A549 (cell line): ENCODE results near the gene PRKCQ. TPM values are rescaled to one million over a fixed set of nuclear protein-coding genes. Genes with fewer than 3 reads are reported as not detected.

Experiments
- ATAC-seq, 2 experiments: fragments of 200-7000 bp in 1 of 2; fragments of >200 bp in 1 of 2; cut with Nextera tagmentation in 1 of 2; cut with Tn5 transposase in 1 of 2; 3 replicates each; pipeline versions ENCODE4 v1.8.0 to v1.9.1; 2018 to 2020; ENCODE audit warnings: mild to moderate bottlenecking in 1 of 2, moderate library complexity in 1 of 2
- CTCF ChIA-PET: fragments of 300-600 bp; sonication (Branson Sonifier 250); formaldehyde crosslinking; extraction: SDS; loops from one replicate; lab custom pipeline; 2021; ENCODE audit warnings: antibody characterized with exemption, inconsistent platforms; lab: Yijun Ruan, JAX
- POLR2A ChIA-PET: fragments of 350-600 bp; formaldehyde crosslinking; extraction: SDS; loops from one replicate; lab custom pipeline; 2021; ENCODE audit warnings: antibody characterized with exemption, inconsistent platforms; lab: Yijun Ruan, JAX
- DNase-seq, 2 experiments: peaks; one replicate each; pipeline versions ENCODE4 v3.0.0 to v3.0.0-alpha.2; 2011 to 2016; ENCODE audit warnings: low read depth in 1 of 2, low spot score in 1 of 2
- FAIRE-seq: peaks from 2 replicates; lab custom pipeline; 2011; peaks lifted over from hg19 to GRCh38; lab: Jason Lieb, UNC
- H3K27ac ChIP-seq, 2 experiments: fragments of >200 bp; sonication (Bioruptor Twin); formaldehyde crosslinking; 3 replicates each; pipeline ENCODE4 v1.5.1; 2016 to 2017
- H3K4me1 ChIP-seq: fragments of >200 bp; sonication (Bioruptor Twin); formaldehyde crosslinking; 3 replicates; pipeline ENCODE4 v1.6.1; 2016
- H3K4me2 ChIP-seq: fragments of >200 bp; sonication (Bioruptor Twin); formaldehyde crosslinking; 3 replicates; pipeline ENCODE4 v1.6.1; 2016
- H3K4me3 ChIP-seq: fragments of >200 bp; sonication (Bioruptor Twin); formaldehyde crosslinking; 3 replicates; pipeline ENCODE4 v1.5.1; 2016
- H3K9me3 ChIP-seq: fragments of >200 bp; sonication (Bioruptor Twin); formaldehyde crosslinking; 3 replicates; pipeline ENCODE4 v1.6.1; 2016
- BHLHE40 ChIP-seq: IDR thresholded peaks from 2 replicates; pipeline ENCODE4 v1.6.1; 2012; ENCODE audit warnings: low read depth, low read length, inconsistent platforms
- CBX2 ChIP-seq: fragments of 200-600 bp; sonication (generic); IDR thresholded peaks from 2 replicates; pipeline ENCODE4 v1.6.1; 2016; ENCODE audit warnings: low read depth, mild to moderate bottlenecking, borderline replicate concordance
- CHD2 ChIP-seq: fragments of 150-350 bp; IDR thresholded peaks from 2 replicates; pipeline ENCODE4 v1.6.1; 2014; ENCODE audit warnings: low read length; ENCODE audit not compliant: partially characterized antibody
- CHD4 ChIP-seq: fragments of 200-600 bp; sonication (generic); IDR thresholded peaks from 2 replicates; pipeline ENCODE4 v1.6.1; 2016; ENCODE audit warnings: antibody characterized with exemption, mild to moderate bottlenecking, borderline replicate concordance
- ESRRA ChIP-seq: fragments of 150-350 bp; IDR thresholded peaks from 2 replicates; pipeline ENCODE4 v1.6.1; 2014; ENCODE audit warnings: mild to moderate bottlenecking, low read length, borderline replicate concordance
- FOSB ChIP-seq: fragments of 250-450 bp; sonication (Bioruptor Pico); IDR thresholded peaks from 2 replicates; pipeline ENCODE4 v1.5.0; 2020; ENCODE audit warnings: mild to moderate bottlenecking, moderate library complexity
- FOXS1 ChIP-seq: fragments of 250-450 bp; sonication (Bioruptor Pico); IDR thresholded peaks from 2 replicates; pipeline ENCODE4 v1.5.0; 2020; ENCODE audit warnings: mild to moderate bottlenecking, moderate library complexity
- GATA3 ChIP-seq: IDR thresholded peaks from 2 replicates; pipeline ENCODE4 v1.6.1; 2012; ENCODE audit warnings: borderline replicate concordance
- HOXA7 ChIP-seq: fragments of 250-450 bp; sonication (Bioruptor Pico); IDR thresholded peaks from 2 replicates; pipeline ENCODE4 v1.5.0; 2020; ENCODE audit warnings: mild to moderate bottlenecking, moderate library complexity
- KDM1A ChIP-seq: fragments of 200-600 bp; sonication (generic); IDR thresholded peaks from 2 replicates; pipeline ENCODE4 v1.6.1; 2016; ENCODE audit warnings: low read depth, mild to moderate bottlenecking
- KDM5A ChIP-seq: fragments of 200-600 bp; sonication (generic); IDR thresholded peaks from 2 replicates; pipeline ENCODE4 v1.6.1; 2016; ENCODE audit warnings: antibody characterized with exemption, mild to moderate bottlenecking
- MAZ ChIP-seq: fragments of 150-350 bp; IDR thresholded peaks from 2 replicates; pipeline ENCODE4 v1.6.1; 2014; ENCODE audit warnings: antibody characterized with exemption, low read depth, low read length, borderline replicate concordance
- NPAS2 ChIP-seq: fragments of 250-450 bp; sonication (Bioruptor Pico); IDR thresholded peaks from 2 replicates; pipeline ENCODE4 v1.8.0; 2022; ENCODE audit warnings: mild to moderate bottlenecking, moderate library complexity, borderline replicate concordance
- RAD21 ChIP-seq, 2 experiments: fragments of >200 bp in 1 of 2; sonication (Bioruptor Twin) in 1 of 2; formaldehyde crosslinking in 1 of 2; IDR thresholded peaks in 1 of 2; conservative IDR thresholded peaks in 1 of 2; 2 replicates in 1 of 2; 3 replicates in 1 of 2; pipeline ENCODE4 v1.6.1; 2012 to 2018; ENCODE audit warnings: inconsistent platforms in 1 of 2
- SMC3 ChIP-seq: fragments of >200 bp; sonication (Bioruptor Twin); formaldehyde crosslinking; IDR thresholded peaks from 3 replicates; pipeline ENCODE4 v1.6.1; 2018; ENCODE audit warnings: inconsistent platforms
- SREBF2 ChIP-seq: fragments of 450-650 bp; IDR thresholded peaks from 2 replicates; pipeline ENCODE4 v1.6.1; 2014; ENCODE audit warnings: mild to moderate bottlenecking, moderate library complexity
- TFCP2L1 ChIP-seq: fragments of 250-450 bp; sonication (Bioruptor Pico); IDR thresholded peaks from 2 replicates; pipeline ENCODE4 v1.5.0; 2021; ENCODE audit warnings: mild to moderate bottlenecking
- ZNF302 ChIP-seq: fragments of 250-450 bp; sonication (Bioruptor Pico); IDR thresholded peaks from 2 replicates; pipeline ENCODE4 v1.9.0; 2021; ENCODE audit warnings: inconsistent platforms, mild to moderate bottlenecking, moderate library complexity
- WGBS: methylation state at CpG from one replicate; pipeline ENCODE4 v1.1.6; 2017; ENCODE audit errors: missing lambda C conversion rate; 5-methylcytosine and 5-hydroxymethylcytosine counted together
- polyA plus RNA-seq, 4 experiments: library from polyadenylated mRNA; depleted of rRNA in 3 of 4; stranded (reverse); fragments of >200 nt; fragmentation: RNase III in 1 of 4; extraction: RNeasy Plus Mini Kit Qiagen cat#74134 plus additional on column Dnase treatment in 1 of 4; gene quantifications; 2 replicates in 3 of 4; 3 replicates in 1 of 4; pipeline ENCODE4 v1.2.3, GENCODE V29; 2011 to 2017
- TF ChIP-seq, protein P1 (sequence below): IDR thresholded peaks from 2 replicates; pipeline ENCODE4 v1.6.1; 2012
- TF ChIP-seq, protein P2 (sequence below): fragments of 250-450 bp; sonication (Bioruptor Pico); IDR thresholded peaks from 2 replicates; pipeline ENCODE4 v1.5.0; 2021; ENCODE audit warnings: mild to moderate bottlenecking, moderate library complexity, borderline replicate concordance
- TF ChIP-seq, protein P3 (sequence below): fragments of 450-650 bp; IDR thresholded peaks from 2 replicates; pipeline ENCODE4 v1.6.1; 2014; ENCODE audit warnings: antibody characterized with exemption
- TF ChIP-seq, protein P4 (sequence below): fragments of >200 bp; sonication (Bioruptor Twin); formaldehyde crosslinking; IDR thresholded peaks from 3 replicates; pipeline ENCODE4 v1.5.1; 2016
- TF ChIP-seq, protein P5 (sequence below): fragments of 250-450 bp; sonication (Bioruptor Pico); IDR thresholded peaks from 2 replicates; pipeline ENCODE4 v1.5.0; 2020; ENCODE audit warnings: low read depth, mild to moderate bottlenecking, moderate library complexity

The PRKCQ gene
- polyA plus RNA-seq, 2 of the 4 experiments (the other 2 are of a cell fraction) = 3.7 to 7.1 TPM

DNA sequence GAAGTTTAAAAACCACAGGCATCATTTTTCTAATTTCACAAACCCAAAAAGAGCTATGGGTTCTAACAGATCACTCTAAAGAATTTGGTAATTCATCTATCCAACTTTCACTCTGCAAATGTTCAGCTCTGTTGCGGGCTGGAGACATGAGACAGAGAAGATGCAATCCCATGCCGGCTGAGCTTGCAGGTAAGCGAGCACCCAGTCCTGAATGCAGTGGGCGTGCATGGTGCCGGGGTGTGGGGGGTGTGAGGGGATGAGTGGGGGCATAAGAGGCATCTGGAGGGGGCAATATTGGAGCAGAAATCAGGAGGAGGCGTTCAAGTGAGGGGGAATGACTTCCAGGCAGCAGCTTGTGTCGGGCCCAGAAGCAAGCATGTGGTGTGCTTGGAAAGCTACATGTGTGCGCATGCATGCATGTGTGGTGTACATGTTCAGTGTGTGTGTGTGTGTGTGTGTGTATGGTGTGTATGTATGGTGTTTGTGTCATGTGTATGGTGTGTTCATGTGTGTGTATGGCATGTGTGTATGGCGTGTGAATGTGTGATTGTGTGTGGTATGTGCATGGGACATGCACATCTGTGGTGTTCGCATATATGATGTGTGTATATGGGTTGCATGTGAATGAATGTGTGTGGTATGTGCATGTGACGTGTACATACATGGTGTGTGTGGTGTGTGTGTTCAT, 172.9 kb downstream of the PRKCQ start:
- TF ChIP-seq CBX2 = no peak
- TF ChIP-seq TFCP2L1 (CRISPR knock-in tag) = no peak
- no peak for TF ChIP-seq RAD21 (conservative IDR thresholded peaks at IDR 0.05 in 1 of 2, IDR thresholded peaks at IDR 0.05 in 1 of 2)
- TF ChIP-seq, protein P1, sequence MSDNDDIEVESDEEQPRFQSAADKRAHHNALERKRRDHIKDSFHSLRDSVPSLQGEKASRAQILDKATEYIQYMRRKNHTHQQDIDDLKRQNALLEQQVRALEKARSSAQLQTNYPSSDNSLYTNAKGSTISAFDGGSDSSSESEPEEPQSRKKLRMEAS = no peak
- no peak for TF ChIP-seq CHD4
- TF ChIP-seq, protein P2, sequence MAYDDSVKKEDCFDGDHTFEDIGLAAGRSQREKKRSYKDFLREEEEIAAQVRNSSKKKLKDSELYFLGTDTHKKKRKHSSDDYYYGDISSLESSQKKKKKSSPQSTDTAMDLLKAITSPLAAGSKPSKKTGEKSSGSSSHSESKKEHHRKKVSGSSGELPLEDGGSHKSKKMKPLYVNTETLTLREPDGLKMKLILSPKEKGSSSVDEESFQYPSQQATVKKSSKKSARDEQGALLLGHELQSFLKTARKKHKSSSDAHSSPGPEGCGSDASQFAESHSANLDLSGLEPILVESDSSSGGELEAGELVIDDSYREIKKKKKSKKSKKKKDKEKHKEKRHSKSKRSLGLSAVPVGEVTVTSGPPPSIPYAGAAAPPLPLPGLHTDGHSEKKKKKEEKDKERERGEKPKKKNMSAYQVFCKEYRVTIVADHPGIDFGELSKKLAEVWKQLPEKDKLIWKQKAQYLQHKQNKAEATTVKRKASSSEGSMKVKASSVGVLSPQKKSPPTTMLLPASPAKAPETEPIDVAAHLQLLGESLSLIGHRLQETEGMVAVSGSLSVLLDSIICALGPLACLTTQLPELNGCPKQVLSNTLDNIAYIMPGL (CRISPR knock-in tag) = no peak
- no peak for TF ChIP-seq KDM5A
- no peak for TF ChIP-seq BHLHE40
- no peak for TF ChIP-seq CHD2
- TF ChIP-seq SREBF2 = no peak
- TF ChIP-seq FOXS1 (CRISPR knock-in tag) = no peak
- TF ChIP-seq, protein P3, sequence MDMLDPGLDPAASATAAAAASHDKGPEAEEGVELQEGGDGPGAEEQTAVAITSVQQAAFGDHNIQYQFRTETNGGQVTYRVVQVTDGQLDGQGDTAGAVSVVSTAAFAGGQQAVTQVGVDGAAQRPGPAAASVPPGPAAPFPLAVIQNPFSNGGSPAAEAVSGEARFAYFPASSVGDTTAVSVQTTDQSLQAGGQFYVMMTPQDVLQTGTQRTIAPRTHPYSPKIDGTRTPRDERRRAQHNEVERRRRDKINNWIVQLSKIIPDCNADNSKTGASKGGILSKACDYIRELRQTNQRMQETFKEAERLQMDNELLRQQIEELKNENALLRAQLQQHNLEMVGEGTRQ = no peak
- TF ChIP-seq HOXA7 = no peak
- TF ChIP-seq ESRRA = no peak
- Histone ChIP-seq H3K4me1 (peaks cover 27% of the 10 kb centered on the region), H3K4me2 (no peak overlapping the region), H3K4me3 (no peak overlapping the region), H3K9me3 (no peaks in the 10 kb centered on the region), H3K27ac (no peak overlapping the region)
- DNase-seq = no peak
- WGBS = 78% methylated on average over 10 of the region's 11 CpGs
- POLR2A ChIA-PET = interaction anchor here (1.0 kb wide), 1 partner anchor 204 kb away, joined by 3 read pairs; the partner anchor contains the start of gene PFKFB3
- no peak for ATAC-seq
- FAIRE-seq = no peak
- CTCF ChIA-PET = interaction anchor here (0.9 to 3.3 kb wide), 25 partner anchors 8 to 339 kb away, joined by 3 to 65 read pairs (median 6); partner anchors contain the start of gene PFKFB3

DNA sequence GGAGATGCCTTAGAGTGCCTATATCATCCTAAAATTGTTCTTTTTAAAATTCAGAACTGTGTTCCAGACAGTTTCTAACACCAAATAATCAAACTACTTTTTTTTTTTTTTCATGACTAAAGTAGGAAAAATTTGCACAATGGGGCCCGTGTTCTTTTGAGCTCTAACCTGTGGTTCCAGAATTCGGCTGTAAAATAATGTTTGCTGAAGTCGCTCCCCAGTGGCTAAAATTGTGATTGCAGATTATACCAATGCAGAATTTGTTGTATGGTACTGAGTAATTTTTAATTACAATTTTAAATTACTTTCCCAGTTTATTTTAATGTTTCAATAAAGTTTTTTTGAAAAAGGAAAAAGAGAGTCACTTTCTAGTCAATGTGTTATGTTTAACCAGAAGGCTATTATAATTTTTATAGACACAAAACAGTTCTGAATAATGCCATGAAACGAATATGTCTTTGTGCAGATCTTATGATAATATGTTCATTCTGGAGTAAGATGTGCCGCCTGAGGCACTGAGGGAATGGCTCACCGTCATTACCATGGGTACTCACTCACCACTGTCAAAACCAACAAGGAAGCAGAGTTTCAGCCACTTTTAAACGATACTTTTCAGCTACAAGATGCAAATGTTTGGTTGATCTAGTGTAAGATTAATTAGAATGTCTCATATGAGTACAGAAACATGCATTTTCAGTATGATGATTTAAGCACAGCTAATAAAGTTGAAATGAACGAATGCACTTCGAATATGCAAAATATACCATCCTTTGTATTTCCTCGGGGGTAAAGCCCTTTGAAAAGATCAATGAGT, 173.6 kb downstream of the PRKCQ start:
- POLR2A ChIA-PET = interaction anchor here (0.6 to 1.1 kb wide), 4 partner anchors 204 to 289 kb away, joined by 3 to 16 read pairs (median 4); partner anchors contain the start of gene PFKFB3
- ATAC-seq (no peak), FAIRE-seq (no peak), DNase-seq (peak; percentile 53 to 64)
- TF ChIP-seq, protein P4, sequence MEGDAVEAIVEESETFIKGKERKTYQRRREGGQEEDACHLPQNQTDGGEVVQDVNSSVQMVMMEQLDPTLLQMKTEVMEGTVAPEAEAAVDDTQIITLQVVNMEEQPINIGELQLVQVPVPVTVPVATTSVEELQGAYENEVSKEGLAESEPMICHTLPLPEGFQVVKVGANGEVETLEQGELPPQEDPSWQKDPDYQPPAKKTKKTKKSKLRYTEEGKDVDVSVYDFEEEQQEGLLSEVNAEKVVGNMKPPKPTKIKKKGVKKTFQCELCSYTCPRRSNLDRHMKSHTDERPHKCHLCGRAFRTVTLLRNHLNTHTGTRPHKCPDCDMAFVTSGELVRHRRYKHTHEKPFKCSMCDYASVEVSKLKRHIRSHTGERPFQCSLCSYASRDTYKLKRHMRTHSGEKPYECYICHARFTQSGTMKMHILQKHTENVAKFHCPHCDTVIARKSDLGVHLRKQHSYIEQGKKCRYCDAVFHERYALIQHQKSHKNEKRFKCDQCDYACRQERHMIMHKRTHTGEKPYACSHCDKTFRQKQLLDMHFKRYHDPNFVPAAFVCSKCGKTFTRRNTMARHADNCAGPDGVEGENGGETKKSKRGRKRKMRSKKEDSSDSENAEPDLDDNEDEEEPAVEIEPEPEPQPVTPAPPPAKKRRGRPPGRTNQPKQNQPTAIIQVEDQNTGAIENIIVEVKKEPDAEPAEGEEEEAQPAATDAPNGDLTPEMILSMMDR = peak; percentile 74
- TF ChIP-seq KDM1A (no peak), BHLHE40 (no peak), ESRRA (no peak), KDM5A (no peak), GATA3 (no peak), RAD21 (conservative IDR thresholded peaks at IDR 0.05 in 1 of 2, IDR thresholded peaks at IDR 0.05 in 1 of 2) (peak; percentile 79 to 80), FOSB (CRISPR knock-in tag) (no peak), ZNF302 (no peak), NPAS2 (no peak), MAZ (no peak), CHD4 (no peak), CHD2 (no peak), SMC3 (peak; percentile 81), SREBF2 (no peak)
- TF ChIP-seq, protein P2 (CRISPR knock-in tag) = no peak
- TF ChIP-seq, protein P5, sequence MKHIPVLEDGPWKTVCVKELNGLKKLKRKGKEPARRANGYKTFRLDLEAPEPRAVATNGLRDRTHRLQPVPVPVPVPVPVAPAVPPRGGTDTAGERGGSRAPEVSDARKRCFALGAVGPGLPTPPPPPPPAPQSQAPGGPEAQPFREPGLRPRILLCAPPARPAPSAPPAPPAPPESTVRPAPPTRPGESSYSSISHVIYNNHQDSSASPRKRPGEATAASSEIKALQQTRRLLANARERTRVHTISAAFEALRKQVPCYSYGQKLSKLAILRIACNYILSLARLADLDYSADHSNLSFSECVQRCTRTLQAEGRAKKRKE (CRISPR knock-in tag) = no peak
- no peak overlapping the region for H3K4me3 ChIP-seq
- no peaks in the 10 kb centered on the region for H3K9me3 ChIP-seq
- WGBS = 29% methylated on average over 10 of the region's 10 CpGs
- H3K4me1 ChIP-seq = peaks cover 31% of the 10 kb centered on the region
- H3K4me2 ChIP-seq = peak overlapping the region; percentile 7; the same call in 1 of the 3 replicates
- CTCF ChIA-PET = interaction anchor here (0.6 to 3.3 kb wide), 56 partner anchors 8 to 1014 kb away, joined by 3 to 65 read pairs (median 4); partner anchors contain the start of gene PFKFB3
- H3K27ac ChIP-seq = no peak overlapping the region
